Right kidney (tissue), 1 donor: ENCODE measurements around the gene LRRC8E.

Source experiments
- DNase-seq: peaks from one replicate; pipeline ENCODE4 v3.0.0-alpha.2; 2016

The LRRC8E gene

DNA sequence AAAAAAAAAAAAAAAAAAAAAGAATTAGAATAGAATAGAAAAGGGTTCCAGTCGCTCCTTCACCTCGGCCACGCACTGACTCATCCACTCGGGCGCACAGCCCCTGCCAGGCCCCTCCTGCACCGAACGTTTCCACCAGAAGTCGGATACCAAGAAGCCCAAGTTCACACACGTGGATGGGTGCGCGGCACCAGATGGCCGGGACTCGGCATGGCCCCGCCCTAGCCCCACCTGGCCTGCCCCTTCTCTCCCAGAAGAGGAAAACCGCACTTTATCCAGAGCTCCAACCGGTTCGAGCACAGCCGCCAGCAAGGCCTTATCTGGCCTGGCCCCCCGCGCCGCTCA is 20.0 kb upstream of the LRRC8E start:
- no peak for DNase-seq

DNA sequence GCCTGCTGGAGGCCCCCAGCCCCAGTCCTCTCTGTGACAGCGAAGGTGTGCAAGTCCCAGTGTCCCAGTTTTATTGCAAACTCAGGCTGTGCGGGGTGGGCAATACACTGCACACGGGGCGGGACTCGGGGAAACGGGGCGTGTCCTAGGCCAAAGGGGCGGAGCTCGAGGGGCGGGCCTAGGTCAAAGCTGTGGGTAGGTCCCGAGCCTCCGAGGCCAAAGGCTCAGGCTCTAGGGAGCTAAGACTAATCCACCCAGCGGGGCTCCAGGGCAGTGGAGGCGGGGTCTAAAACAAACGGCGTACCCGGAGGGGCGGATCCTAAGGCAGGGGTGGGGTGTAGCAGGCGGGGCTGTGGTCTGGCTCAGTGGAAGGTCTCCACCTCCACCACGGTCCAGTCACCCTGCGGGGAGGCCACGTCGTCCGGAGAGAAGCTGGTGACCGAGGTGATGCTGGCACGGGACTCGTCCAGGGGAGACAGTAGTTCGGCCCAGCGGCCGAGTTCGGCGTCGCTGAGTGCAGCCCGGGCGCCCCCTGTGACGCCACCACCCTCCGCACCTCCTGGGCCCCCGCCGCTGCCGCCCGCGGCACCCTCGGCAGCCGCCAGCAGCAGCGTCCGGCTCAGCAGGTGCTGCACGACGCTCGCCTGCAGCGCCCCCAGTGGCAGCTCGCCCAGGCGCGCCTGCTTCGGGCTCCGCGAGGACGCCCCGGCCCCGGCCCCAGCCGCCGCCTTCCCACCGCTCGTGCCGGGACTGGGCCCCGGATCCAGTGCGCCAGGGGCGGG is 19.4 kb upstream of the LRRC8E start:
- DNase-seq = peak; percentile 90

- peak; percentile 84 for DNase-seq
Observed at GRCh38 chr19:7869453-7869909, 18.8 kb upstream of the LRRC8E start.

GRCh38 chr19:7869910-7870511 is 18.3 kb upstream of the LRRC8E start:
- DNase-seq = no peak

DNA sequence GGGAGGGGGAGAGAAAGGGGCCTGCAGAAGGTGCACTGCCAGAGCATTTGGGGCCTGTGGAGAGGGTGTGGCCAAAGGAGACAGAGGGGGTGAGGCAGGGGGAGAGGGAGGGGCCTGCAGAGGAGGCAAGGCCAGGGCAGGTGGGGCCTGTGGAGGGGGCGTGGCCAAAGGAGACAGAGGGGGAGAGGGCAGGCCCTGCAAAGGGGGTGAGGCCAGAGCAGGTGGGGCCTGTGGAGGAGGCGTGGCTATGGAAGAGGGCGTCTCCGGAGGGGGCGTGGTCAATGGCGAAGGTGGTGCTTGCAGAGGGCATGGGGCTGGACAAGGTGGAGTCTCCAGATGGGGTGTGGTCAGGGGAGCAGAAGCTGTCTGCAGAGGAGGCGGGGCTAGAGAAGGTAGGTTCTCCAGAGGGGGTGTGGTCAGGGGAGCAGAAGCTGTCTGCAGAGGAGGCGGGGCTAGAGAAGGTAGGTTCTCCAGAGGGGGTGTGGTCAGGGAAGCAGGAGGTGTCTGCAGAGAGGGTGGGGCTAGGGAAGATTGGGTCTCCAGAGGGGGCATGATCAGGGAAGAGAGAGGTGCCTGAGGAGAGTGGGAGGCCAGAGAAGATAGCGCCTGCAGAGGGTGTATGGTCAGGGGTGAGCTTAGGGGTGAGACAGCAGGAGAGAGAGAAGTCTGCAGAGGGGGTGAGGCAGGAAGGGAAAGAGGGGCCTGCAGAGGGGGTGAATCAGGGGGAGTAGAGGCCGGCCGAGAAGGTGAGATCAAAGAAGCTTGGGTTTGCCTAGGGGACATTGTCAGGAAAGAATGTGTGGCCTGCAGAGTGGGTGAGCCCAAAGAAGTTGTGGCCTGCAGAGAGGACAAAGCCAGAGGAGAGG is 17.5 kb upstream of the LRRC8E start:
- DNase-seq = no peak

- DNase-seq = peak; percentile 82
Observed at GRCh38 chr19:7871437-7872305, 16.6 kb upstream of the LRRC8E start.

DNA sequence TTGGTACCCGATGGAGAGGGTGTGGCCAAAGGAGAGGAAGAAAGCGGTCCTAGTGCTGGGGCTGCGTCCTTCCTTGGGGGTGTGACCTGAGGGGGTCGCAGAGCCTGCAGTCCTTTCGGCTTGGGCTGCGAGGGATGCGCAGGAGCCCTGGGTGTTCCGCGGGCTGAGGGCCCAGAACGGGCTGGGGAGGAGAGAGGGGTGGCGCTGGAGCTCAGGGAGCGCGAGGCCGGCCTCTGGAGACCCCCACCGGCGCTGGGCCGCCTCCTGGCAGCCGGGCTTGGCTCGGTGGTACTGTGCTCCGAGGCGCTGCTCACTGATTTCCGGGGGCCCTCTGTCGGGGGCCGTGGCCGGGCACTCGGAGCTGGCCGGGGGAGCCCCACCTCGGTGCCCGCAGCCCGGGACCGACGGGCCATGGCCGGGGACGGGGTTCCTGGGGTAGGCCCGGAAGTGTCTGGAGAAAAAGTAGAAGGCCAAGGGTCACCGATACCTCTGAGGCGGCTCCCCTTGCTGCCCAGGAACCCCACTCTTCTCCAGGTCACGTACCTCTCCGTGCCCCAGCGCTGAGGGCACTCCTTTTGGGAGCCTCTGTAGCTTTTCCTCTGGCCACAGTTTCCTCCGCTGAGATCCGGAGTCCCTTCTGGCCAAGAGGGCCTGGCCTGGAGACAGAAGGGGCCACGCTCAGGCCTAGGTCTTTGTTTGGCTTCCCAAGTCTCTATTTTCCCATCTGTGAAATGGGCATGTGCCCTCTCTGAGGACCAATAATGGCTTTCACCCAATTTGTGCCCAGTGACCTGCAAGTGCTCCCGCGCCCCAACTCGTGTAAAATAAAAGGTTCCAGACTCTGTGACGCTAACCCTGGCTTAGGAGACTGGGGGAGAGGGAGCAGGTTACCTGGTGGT is 15.8 kb upstream of the LRRC8E start:
- DNase-seq = no peak

DNA sequence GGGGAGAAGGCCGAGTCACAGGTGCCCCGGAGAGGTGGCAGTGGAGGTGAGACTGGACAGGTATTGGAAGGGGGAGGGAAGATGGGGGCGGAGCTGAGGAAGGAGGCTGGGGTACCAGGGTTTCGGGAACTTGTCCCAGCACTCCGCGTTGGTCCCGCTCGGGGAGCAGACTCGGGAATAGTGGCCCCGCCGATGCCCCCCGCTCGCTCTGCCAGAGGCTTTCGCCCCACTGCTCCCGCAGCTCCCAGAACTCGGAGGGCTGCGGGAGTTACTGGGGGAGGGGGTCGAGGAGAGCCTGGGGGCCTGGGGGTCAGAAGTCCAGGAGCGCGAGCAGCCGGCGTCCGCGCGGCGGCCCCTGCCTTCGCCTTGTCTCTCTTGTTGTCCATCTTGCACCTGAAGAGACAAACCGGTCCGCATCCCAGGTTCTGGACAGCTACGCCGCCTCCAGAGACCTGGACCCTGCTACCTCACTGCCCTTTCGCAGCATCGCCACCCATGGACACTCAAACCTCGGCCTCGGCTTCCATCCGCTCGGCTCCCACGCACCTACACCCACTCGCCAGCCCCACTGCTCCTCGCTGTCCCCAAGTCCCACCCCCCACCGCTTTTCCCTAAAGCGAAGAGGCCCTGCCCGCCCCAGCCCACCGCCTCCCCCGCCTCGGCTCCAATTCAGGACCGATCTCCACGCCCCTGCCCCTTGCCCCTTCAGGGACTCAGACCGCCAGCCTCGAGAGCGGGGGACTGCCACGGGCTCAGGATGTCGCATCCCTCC is 14.8 kb upstream of the LRRC8E start:
- no peak for DNase-seq

DNA sequence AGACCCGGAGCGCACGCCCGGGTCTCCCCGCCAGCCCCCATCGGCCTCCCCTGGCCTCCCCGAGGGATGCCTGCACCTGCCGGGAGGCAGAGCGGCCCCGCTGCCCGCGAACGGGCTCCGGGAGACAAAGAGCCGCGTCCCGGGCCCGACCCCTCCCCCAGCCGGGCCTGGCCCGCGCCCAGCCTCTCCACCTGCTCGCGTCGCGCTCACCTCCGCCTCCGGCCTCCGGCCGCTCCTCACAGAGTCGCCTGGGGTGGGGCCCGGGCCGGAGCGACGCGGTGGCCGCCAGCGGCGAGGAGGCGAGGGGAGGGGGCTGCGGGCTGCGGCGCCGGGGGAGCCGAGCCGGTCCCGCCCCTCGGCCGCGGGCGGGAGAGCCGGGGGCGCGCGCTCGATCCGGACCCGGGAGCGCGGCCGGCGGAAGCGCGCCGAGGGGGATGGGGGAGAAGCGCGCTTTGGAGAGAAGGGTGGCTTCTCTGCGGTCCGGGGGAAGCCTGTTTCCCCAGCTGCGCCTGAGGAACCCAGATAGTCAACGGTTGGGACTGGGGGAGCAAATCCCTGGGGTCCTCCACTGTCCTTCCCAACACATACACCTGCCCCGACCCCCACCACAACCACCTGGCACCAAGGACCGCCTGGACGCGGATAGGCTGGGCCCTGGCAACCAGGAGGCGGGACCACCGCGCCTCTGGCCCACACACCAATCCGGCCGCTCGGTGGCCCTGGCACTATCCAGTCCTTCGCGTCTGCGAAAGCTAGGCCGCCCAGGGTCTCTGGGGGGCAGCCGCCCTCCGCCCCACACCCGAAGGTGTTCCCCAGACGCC is 14.0 kb upstream of the LRRC8E start, which contains the start of gene PRR36:
Gene PRR36 (minus strand): TSS at position 315 of the 821 bp plus-strand sequence. CDS start 701 bp downstream, outside the sequence.
- peak; percentile 89 for DNase-seq

- DNase-seq = no peak
Observed at GRCh38 chr19:7874897-7875273, 13.4 kb upstream of the LRRC8E start.

DNA sequence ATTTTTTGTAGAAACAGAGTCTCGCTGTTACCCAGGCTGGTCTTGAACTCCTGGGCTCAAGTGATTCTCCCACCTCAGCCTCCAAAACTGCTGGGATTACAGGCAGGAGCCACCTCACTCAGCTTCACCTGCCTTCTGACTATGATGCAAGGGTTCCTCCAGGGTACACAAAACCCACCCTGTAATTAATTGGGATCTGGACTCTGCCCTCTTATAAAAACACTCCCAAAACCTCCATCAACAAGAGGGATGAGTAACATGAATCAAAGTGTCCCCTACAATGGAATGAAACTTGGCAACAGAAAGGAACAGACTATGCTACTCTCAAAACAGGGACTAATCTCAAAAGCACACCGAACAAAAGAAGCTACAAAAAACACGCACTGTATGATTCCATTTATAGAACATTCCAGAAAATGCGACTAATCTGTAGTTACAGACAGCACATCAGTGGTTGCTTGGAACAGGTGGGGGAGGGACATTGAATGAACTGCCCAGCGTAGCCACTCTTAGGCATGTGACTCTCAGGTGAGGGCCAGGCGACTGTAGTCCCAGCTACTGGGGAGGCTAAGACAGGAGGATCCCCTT is 11.0 kb upstream of the LRRC8E start:
- DNase-seq = no peak

DNA sequence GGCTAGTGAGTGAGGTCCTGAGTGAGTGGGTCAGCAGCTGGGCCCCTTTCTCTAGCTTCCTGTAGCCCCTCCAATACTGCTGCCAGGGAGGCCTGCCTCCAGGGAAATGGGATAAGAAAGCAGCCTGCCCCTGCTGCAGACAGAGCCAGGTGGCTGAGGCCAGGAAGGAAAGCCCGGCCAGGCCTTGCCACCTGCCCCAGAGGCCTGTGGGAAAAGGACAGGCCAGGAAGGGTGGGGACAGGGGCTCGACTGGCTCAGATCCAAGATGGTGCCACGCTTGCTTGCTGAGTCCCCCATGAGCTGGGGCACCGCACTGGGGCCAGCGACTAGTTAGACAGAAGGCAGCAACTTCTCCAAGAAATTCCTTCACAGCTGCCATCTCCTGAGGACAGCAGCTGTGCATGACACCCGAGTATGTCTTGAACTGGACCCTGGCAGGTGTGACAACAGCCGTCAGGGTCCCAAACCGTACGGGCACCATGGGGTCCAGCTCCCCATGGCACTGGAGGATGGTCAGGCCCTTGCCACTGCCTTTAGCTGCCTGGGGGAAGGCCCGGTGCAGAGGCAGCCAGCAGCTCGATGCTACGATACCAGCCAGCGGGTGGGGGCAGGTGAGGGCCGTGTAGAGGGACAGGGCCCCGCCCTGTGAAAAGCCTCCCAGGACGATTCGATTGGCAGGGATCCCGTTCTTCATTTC is 9.1 kb upstream of the LRRC8E start:
- no peak for DNase-seq

DNA sequence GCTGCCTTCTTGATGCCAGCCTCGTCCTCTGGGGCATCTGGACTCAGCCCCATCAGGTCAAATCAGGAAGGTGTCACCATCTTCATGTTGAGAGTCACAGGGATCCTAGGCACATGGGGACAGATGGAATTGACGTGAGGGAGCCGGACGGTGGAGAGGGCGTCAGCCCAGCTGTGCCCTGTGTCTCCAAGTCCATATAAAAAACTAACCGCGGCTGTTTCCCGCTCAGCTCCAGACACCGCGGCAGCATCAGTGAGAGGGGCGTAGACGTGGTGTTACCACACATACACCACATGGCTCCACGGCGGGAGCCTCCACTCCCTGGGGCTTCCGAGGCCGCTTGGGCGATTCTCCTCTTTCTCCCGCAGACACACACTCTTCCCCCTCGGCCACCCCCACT is 8.5 kb upstream of the LRRC8E start:
- no peak for DNase-seq

DNA sequence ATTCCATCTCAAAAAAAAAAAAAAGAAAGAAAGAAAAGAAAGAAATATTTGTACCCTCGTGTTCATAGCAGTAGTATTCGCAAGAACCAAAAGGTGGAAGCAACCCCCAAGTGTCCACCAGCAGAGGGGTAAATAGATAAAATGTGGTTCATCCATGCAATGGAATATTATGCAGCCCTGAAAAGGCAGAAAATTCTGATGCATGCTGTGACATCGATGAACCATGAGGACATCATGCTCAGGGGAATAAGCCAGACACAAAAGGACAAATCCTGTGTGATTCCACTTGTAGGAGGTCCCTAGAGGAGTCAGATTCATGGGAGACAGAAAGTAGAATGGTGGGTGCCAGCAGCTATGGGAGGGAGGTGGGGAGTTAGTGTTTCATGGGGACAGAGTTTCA is 6.4 kb upstream of the LRRC8E start:
- no peak for DNase-seq

GRCh38 chr19:7883105-7883504 is 5.2 kb upstream of the LRRC8E start:
- no peak for DNase-seq

DNA sequence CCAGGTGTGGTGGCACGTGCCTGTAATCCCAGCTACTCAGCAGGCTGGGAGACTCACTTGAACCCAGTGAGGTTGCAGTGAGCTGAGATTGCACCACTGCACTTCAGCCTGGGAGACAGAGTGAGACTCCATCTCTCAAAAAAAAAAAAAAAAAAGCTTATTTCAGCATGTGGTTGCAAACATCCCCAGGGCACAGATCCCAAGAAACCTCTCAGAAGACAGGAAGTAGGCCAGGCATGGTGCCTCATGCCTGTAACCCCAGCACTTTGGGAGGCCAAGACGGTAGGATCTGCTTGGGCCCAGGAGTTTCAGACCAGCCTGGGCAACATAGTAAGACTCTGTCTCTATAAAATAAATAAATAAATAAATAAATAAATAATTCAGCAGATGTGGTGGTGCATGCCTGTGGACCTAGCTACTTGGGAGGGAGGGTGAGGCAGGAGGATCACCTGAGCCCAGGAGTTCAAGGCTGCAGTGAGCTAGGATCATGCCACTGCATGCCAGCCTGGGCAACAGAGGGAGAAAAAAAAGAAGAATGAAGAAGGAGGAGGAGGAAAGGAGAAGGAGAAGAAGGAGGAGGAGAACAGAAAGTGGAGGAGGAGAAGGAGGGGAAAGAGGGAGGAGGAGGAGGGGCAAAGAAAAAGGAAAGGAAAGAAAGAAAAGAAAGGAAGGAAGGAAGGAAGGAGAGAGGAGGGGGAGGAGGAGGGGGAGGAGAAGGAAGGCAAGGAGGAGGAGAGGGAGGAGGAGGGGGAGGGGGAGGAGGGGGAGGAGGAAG is 4.3 kb upstream of the LRRC8E start:
- DNase-seq = no peak

- no peak for DNase-seq
Observed at GRCh38 chr19:7885818-7886217, 2.5 kb upstream of the LRRC8E start.
